Measurements from ENCODE around the gene IGFN1.

- TF ChIP-seq CTCF (IDR thresholded peaks at IDR 0.05; ENCODE audit: borderline replicate concordance, extremely low read depth, low read length, poor library complexity, severe bottlenecking): no peak
- no peak for TF ChIP-seq EZH2 (IDR thresholded peaks at IDR 0.05; ENCODE audit: borderline replicate concordance, low read depth, low read length, severe bottlenecking)
These were observed 14.4 kb downstream of the IGFN1 start for GRCh38 chr1:201205036-201205435.
